ENCODE measurements around the gene CBY1.
A peak's percentile ranks its signal among the peaks of the same experiment; 100 is the strongest.
"Not testable (repeated sequence)": the region's sequence is repeated elsewhere in the genome, so short reads cannot be mapped to it uniquely, and the experiment has no call there.

The CBY1 gene

DNA sequence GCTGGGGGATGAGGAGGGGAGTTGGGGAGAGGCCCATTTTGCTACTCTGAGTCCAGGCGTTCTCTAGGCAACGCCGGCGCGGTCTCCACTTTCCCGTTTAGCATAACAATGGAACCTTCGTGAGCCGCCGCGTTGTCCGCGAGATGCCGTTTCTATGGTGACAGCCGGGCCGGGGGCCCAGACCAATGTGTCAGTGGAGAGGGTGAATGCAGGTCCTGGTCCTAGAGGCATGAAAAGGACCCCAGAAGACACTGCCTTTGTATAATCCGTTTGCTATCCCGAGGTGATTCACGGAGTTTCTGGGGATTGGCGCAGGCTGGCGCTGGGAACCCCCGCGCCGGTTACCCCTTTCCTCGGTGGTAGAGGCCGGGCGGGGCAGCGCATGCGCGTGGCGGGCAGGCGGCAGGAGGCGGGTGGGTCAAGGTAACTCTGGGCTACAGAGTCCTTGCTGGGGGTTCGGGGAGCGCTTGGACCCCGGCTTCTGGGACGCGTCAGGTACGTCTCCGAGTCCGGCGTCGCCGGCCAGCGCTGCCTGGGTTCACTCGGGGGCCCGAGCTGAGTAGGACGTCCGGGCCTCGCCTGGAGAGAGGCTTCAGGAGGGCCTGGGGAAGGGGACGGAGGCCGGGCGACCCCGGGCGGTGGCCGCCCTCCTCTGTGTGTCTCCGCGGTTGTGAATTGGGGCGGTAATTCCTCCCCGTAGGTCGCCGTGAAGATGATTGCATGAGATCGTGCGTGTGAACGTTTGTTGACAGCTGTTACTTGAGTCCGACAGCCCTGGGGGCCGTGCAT, at the start of gene CBY1, which contains the start of gene FAM227A:
CBY1 (plus strand) TSS at position 383 of the 789 bp plus-strand sequence. CDS start 11,417 bp downstream, outside the sequence.
FAM227A (minus strand) TSS at position 137 of the 789 bp plus-strand sequence. CDS start 6,224 bp downstream, outside the sequence.
- peak; percentile 88 for DNase-seq

DNA sequence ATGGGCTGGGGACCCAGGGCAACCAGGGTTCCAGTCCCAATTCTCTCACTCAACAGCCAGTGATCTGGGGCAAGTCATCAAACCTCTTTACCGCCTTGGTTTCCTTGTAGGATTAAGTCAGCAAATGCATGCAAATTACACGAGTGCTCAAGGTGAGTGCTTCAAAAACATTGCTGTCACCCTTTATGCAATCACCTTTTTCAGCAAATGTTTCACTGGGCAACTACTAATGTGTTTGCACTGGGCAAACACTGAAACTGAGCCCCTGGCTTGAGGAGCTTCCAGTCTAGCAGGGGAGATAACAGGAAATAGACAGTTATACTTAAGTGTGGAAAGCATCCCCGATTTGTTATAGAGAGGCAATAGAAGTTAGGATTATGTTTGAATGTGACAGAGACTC, 48.8 kb upstream of the CBY1 start:
- DNase-seq: no peak

- no peak for DNase-seq
Measured at GRCh38 chr22:38608992-38609750, 47.3 kb upstream of the CBY1 start.

DNA sequence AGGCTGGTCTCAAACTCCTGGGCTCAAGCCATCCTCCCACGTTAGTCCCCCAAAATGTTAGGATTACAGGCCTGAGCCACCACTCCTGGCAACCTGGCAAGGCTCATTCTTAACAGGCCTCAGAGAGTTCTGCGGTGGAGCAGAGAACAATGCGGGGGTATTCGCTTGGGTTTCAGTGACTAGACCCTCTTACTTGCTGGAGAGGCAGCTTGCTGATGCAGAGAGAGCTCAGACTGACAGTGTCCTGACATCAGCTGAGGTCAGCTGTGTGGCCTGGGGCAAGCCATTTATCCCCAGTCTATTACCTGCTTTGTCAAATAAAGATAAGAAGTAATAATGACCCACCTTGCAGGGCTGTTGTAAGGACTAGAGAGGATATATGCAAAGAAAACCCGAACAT, 46.2 kb upstream of the CBY1 start:
- peak; percentile 72 for DNase-seq

- DNase-seq: no peak
Measured at GRCh38 chr22:38611559-38611958, 44.9 kb upstream of the CBY1 start.

- DNase-seq: no peak
Measured at GRCh38 chr22:38612217-38613006, 44.0 kb upstream of the CBY1 start.

- DNase-seq: no peak
Measured at GRCh38 chr22:38613588-38613987, 42.9 kb upstream of the CBY1 start.

- no peak for DNase-seq
Measured at GRCh38 chr22:38614332-38615063, 41.9 kb upstream of the CBY1 start.

GRCh38 chr22:38615064-38615405, 41.4 kb upstream of the CBY1 start:
- not testable (repeated sequence) for DNase-seq

DNA sequence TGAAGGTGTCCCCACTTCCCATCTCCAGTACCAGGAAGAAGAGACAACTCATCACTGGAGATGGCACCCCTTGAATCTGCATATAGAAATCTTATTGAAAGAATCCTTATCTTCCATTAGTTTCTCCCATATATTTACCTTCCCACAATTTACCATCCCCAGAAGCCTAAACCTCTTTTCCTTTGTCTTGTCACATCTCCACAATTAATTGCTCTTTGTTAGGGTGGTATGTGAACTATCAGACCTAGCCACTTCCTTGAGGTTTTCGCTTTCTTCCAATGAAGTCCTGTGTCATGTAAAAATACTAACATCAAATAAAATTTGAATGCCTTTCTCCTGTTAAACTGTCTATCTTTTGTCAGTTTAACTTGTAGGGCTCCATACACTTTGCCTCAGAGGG, 38.2 kb upstream of the CBY1 start:
- no peak for DNase-seq

DNA sequence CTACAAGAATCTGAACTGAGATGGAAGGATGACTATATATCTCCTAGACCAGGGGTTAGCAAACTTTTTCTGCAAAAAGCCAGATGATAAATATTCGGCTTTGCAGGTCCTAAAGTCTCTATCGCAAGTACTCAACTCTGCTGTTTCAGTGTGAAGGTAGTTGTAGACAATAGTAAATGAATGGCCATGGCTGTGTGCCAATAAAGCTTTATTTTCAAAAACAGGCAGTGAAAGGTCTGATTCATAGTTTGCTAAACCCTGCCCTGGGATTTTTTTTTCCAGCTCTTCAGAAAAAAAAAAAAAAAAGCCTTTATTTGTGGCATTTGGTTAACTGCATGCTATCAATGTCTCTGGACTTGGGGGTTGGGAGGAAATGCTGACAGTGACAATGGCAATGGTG, 37.8 kb upstream of the CBY1 start:
- DNase-seq: no peak

GRCh38 chr22:38623351-38623750, 33.1 kb upstream of the CBY1 start:
- no peak for DNase-seq

- no peak for DNase-seq
Measured at GRCh38 chr22:38628444-38628843, 28.0 kb upstream of the CBY1 start.

- no peak for DNase-seq
Measured at GRCh38 chr22:38629108-38629507, 27.3 kb upstream of the CBY1 start.

DNA sequence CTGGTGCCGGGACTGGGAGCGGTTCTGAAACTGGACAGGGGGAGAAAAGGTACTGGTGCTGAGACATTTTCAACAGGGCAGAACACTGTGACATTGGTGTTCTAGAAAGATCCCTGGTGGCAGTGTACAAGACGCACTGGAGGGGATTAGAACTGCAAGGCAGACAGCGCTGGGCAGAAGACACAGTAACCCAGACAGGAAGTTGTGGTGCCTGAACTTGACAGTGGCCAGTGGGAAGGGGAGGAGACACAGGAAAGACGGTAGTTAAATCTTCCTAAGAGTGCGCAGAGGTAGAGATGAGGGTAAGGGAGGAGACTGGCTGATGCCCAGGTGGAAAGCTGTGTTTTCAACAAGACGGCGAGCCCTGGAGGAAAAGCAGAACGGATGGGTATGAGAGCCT, 24.7 kb upstream of the CBY1 start:
- DNase-seq: no peak

DNA sequence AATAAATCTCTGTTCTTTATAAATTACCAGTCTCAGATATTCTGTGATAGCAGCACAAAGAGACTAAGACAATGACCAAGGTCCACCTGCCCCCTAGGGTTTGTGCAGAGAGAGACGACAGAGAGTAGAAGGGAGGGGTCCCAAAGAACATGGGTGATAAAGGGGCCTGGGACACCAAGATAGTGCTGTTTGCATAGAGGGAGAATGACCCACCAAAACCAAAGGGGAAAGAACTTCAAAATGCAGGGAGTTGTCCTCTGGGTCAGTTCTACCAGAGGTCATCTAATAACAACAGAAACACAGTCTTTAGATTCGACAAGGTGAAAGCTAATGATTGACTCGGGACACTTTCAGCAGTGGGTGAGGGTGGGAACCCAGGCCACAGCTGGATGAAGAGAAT, 23.9 kb upstream of the CBY1 start:
- DNase-seq: no peak

- no peak for DNase-seq
Measured at GRCh38 chr22:38638216-38638615, 18.2 kb upstream of the CBY1 start.

DNA sequence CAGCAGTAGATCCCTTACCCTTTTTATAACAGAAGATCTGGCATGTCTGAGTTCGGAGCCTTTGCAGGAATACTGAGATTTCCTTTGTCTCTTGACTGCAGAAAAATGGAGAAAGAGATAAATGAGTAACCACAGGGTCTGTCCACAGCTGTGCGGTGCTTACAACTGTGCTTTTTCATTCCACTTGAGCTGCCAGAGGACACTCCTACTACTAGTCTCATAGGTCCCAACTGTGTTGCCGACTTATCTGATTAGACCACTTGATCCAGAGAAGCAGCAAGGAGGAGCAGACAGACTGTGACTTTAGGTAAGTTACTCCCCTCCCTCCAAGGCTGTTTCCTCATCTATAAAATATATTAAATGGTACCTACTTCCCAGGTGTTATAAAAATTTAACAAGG, 17.7 kb upstream of the CBY1 start:
- no peak for DNase-seq

DNA sequence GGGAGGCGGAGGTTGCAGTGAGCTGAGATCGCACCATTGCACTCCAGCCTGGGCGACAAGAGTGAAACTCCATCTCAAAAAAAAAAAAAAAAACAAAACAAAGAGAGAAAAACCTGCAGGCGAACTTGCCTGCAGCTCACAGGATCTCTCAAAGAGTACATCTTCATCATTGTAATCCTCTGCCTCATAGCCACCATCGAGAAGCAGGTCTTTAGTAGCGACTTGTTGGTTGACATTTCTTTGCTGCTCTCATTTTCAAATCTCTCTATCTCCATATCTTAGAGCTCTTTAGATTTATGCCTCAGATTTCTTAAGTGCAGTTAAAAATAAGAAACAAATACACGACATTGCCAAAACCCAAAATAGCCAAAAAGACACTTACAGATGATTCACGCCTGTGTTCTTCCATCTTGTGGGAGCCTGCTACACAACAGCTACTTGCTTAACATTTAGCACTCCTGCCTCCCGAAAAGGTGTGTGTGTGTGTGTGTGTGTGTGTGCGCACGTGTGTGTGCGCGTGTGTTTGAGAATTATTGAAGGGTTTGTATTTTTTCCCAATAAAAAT, 14.9 kb upstream of the CBY1 start:
- no peak for DNase-seq

GRCh38 chr22:38644245-38644644, 12.2 kb upstream of the CBY1 start:
- DNase-seq: not testable (repeated sequence)

DNA sequence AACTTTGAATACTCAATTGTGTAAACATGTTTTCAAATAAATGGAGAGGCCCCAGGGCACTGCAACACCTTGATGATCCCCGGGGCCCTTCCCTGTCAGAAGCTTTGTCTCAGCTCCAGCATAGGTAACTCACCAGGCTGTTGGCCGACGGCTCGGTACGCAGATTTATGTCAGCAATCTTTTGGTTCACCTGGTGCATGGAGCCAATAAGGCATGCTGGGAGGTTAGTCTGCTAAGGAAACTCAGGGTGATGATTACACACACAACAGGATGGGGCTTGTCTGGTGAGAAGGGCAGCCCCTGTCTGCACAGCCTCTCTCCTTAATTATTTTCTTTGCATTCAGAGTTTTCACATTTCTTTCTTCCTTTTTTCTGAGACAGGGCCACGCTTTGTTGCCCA, 11.0 kb upstream of the CBY1 start:
- DNase-seq: no peak

- no peak for DNase-seq
Measured at GRCh38 chr22:38649841-38650522, 6.5 kb upstream of the CBY1 start.
